Measurements from ENCODE around the gene ZNF652.
A peak's percentile ranks its signal among the peaks of the same experiment; 100 is the strongest.
"Not testable (repeated sequence)": the region's sequence is repeated elsewhere in the genome, so short reads cannot be mapped to it uniquely, and the experiment has no call there.

The ZNF652 gene

DNA sequence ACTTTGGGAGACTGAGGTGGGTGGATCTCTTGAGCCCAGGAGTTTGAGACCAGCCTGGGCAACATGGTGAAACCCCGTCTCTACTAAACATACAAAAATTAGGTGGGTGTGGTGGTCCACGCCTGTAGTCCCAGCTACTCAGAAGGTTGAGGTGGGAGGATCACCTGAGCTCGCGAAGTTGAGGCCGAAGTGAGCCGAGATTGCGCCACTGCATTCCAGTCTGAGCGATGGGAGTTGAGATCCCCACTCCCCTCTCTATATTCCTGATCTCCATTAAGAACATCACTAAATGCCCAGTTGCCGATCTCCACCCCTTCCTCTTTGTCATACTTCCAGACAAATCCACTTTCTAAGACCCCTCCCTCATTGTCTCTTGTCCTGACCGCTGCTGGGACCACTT lies 24.3 kb upstream of the ZNF652 start:
- no peak for DNase-seq

DNA sequence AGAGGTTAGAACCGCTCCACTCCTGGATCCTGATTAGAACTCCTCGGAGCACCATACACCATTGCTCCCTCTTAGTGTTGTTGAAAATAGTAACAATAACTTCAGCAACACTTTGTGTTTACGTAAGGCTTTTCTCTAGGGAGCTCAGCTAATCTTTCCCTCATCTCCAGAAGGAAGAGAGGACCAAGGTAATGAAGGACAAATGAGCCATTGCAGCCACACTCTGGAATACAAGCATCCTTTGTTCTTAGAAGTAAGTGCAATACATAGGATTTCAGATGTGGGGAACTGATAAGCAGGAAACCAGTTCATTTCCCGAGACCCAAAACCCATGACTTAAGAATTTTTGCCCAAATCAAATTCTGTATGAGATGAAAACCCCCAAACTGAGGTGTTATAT lies 22.9 kb upstream of the ZNF652 start:
- DNase-seq: no peak

DNA sequence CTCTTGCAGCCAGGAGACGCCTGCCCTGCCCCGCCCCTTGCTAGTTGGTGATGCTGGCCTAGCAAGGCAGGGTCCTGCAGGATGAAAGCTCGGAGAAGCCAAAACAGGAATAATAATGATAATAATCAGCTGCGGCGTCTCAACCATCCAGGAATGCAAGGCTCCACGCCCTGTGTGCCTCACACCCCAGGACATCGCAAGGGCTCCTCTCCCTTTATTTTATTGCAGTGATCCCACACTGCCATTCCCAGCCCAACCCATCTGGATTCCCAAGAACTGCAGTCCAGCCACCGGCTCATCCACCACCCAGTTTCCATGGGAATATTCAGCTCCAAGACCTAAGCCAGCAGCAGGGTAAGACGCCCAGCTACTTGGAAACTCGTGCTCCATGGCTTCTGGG lies 21.0 kb upstream of the ZNF652 start:
- DNase-seq: no peak

DNA sequence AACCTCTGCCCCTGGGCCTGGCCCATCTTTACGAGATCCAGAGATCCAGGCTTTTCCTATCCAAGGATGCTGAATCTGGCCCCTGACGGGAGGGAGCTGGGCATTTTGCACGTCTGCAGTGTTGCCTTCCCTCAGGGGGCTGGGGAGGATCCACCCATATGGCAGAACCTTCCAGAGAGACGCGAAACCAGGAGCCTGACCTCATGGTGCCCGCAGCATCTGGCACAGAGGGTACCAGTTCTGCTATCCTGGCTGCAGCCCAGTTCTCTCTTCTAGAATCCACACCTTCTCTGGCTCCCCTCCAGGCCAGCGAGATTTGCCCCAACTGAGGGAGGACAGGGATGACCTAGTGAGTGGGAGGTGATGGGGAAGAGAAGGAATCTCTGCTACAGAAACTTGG lies 20.5 kb upstream of the ZNF652 start:
- no peak for DNase-seq

- no peak for DNase-seq
Observed at GRCh38 chr17:49381793-49382192, 19.7 kb upstream of the ZNF652 start.

DNA sequence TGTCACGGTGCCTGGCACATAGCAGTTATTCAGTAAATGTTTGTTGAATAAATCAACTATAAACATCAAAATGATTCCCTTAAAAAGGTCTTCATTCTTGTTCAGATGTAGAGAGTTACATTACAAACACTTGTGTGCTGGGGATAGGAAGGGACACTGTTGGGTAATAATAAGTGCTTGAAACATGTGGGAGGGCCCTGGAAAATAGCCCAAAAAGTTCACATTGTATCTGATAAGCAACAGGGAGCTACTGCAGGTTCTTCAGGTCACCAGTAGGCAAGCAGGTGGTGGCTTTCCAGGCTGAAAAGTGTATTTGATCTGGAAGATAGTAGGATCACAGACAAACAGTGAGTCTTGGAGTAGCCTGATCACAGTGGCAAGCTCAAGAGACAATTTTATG lies 19.0 kb upstream of the ZNF652 start:
- DNase-seq: no peak

DNA sequence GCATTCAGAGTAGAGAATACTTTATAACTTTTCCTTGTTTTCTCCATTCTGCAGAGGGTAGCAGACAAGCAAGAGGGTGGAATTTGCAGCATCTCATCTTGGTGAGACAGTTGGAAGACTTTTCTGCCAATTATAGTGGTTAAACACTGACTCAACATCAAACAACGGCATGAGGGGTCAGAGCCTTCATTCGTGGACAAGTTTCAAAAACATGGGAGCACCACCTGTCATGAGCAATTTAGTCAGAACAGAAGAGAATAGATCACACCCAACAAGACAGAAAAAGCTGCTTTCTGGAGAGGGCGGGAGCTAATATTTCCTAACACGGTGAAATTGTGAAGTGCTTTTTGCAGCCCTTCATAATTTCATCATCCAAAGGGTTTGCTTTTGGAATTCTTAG lies 17.9 kb upstream of the ZNF652 start:
- DNase-seq: no peak

- DNase-seq: no peak
Observed at GRCh38 chr17:49378311-49378710, 16.3 kb upstream of the ZNF652 start.

GRCh38 chr17:49375544-49375943 lies 13.5 kb upstream of the ZNF652 start:
- no peak for DNase-seq

GRCh38 chr17:49373115-49373514 lies 11.1 kb upstream of the ZNF652 start:
- DNase-seq: no peak

DNA sequence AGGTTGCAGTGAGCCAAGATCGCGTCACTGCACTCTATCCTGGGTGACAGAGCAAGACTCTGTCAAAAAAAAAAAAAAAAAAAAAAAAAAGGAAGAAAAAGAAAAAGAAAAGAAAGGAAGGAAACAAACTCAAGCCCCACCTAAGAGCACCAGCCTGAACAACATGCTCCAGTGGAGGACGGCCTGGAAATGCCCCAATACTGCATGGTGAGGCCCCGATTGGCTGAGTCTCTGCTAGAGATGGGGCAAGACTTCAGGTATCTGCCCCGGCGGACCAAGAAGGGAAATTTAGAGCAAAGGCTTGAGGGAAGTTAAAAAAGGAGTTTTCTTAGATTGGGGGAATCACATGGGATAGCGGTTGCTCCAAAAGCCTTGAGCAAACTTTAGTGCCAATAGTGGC lies 10.4 kb upstream of the ZNF652 start:
- DNase-seq: no peak

GRCh38 chr17:49370971-49371834 lies 9.2 kb upstream of the ZNF652 start:
- DNase-seq: no peak

- no peak for DNase-seq
Observed at GRCh38 chr17:49369760-49370159, 7.7 kb upstream of the ZNF652 start.

- no peak for DNase-seq
Observed at GRCh38 chr17:49369089-49369488, 7.0 kb upstream of the ZNF652 start.

DNA sequence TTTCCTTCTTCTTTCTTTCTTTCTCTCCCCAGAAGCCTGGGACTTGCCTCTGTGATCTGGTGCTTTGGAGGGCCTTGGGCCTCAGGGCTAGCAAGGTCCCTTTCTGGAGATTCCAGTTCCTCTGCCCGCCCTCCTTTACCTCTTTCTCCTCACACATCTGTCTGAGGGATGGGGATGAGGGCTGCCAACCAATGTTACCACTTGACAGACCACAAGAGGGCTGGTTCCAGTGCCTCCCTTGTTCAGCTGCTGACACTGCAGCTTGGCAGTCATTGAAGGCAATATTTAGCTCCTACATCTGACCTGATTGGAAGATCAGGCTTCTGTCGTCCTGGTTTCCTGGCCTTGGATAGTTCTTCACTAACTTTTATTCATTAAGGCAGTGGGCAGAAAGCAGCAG lies 3.6 kb upstream of the ZNF652 start:
- DNase-seq: peak in 1 of 3 donors; percentile 30

- not testable (repeated sequence) for DNase-seq
Observed at GRCh38 chr17:49365126-49365525, 3.1 kb upstream of the ZNF652 start.

- DNase-seq: no peak
Observed at GRCh38 chr17:49364119-49364518, 2.1 kb upstream of the ZNF652 start.

- DNase-seq: no peak
Observed at GRCh38 chr17:49363251-49363650, 1.2 kb upstream of the ZNF652 start.

DNA sequence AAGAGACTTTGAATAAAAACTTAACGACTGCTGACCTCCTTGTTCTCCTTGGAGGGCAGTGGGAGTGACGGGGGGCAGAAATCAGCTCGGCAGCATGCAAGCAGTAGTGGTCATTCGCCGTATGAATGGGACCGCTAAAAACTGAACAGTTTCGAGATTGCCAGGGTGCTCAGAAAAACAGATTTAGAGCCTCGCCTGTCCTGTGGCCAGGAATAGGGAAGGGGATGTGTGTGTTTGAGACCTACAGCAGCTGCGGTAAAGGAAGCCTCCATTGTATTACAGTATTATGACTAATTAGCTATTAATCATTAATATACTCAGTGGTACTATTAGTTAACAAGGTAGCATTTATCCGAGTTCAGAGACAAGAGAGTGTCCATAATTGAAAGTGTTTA lies 670 bp upstream of the ZNF652 start:
- DNase-seq: peak in 1 of 3 donors; percentile 29

DNA sequence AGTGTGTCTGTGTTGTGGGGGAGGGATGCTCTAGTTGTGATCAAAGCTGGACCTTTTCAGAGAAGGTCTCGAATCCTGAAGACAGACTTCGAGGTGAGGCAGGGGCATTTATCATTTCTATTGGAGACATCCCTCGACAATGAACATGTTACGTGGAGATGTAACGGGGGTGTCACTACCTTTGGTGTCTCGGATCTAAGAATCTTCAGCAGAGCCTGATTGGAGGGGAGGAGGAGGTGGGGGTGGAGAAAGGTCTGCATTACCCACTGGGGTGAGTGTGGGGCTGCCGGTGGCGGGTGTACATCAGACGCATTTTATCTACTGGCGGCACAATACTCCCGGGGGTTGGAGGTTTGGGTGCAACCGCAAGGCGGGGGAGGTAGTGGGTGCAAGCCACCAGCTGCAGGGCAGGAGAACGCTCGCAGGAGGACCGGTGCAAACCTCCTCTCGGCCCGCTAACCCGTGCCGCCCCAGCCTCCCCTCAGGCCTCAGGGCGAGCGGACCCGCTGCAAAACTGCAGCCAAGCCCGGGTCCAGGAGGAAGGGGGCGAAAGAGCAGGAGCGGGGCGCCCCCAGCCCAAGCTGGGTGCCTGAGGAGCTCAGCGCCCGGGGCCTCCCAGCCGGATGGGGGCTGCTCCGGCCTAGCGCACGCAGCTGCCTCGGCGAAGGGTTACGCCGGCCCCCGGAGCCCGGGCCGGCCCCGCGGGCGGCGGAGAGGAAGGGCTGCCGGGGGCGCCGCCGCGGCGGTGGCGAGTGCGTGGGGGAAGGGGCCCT lies 735 bp downstream of the ZNF652 start:
- peak in 1 of 3 donors; percentile 23 for DNase-seq

DNA sequence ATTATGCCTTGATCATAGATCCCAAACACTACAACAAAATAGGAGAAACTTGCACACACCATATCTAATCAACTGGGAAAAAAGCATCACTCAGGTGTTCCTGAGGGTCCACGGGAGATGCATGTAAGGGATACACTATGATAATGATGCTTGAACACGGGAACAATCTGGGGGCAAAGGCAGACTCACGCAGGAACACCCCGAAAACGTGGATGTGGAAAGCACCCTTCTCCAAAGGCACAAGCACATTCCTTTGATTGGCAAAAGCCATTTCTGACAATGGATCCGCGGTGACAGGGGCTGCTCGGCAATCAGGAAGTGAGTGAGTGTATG lies 1.3 kb downstream of the ZNF652 start:
- DNase-seq: peak; percentile 40 to 62 (median 57)

GRCh38 chr17:49359990-49360795 lies 1.9 kb downstream of the ZNF652 start:
- DNase-seq: peak in 1 of 3 donors; percentile 37

- peak in 2 of 3 donors; percentile 22 to 32 for DNase-seq
Observed at GRCh38 chr17:49358641-49359247, 3.3 kb downstream of the ZNF652 start.
